Fibroblast of peridontal ligament (primary cell): Measurements from ENCODE around the gene AHRR.
"Not testable (repeated sequence)": the region's sequence is repeated elsewhere in the genome, so short reads cannot be mapped to it uniquely, and the experiment has no call there.

Source experiments
- DNase-seq: peaks from one replicate; pipeline ENCODE4 v3.0.0-alpha.2; 2010; ENCODE audit errors: extremely low read depth

AHRR gene

DNA sequence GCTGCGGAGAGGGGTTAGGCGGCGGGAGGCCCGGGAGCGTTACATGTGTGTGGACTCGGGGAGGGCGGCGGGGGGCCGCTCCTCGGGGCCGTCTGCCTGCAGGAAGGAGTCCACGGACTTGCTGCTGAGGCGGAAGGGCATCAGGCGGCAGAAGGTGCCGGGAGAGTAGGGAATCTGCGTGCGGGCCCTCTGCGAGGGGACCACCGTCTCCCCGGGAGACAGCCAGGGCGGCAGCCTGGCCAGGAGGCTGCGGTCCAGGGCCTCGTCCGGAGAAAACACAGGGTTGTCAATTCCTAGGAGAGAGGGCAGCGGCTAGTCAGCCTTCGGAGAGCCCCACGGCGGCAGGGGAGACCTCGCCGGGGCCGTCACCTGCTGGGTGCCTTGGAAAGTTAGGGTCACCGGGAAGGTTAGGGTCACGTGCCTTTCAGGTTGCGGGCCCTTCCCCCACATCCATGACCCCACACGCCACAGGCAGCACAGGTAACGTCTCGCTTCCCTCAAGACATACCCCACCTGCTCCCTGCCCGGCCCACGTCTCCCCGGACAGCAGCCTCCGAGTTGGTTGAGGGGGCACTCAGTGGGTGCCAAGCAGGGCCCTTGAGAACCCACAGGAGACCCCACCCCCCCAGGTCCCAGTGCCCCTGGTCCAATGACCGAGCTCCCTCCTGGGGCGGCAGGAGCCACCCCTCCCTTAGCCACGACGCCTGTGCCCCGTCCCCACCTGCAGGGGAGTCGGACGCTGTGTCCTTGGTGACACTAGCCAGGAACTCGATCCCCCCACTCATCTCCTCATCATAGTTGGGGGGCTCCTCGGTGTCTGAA lies 153.5 kb downstream of the AHRR start:
- no peak for DNase-seq

DNA sequence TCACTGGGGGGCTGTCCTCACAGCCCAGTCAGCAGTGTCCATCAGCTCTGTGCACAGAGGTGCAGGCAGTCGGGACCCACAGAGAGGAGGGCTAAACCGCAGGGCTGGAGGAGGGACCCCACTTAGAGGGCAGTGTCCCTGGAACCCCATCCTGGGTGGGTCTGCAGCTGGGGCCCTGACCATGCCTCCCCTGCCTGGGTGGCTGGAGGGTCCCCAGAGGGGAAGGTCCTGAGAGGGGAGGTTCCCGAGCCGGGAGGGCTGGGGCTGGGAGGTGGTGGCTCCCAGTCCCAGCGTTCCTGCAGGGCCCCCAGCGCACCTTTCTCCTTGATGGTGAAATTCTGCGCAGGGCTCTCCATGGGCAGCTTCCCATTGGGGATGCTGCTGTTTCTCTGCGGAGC lies 154.2 kb downstream of the AHRR start:
- no peak for DNase-seq

DNA sequence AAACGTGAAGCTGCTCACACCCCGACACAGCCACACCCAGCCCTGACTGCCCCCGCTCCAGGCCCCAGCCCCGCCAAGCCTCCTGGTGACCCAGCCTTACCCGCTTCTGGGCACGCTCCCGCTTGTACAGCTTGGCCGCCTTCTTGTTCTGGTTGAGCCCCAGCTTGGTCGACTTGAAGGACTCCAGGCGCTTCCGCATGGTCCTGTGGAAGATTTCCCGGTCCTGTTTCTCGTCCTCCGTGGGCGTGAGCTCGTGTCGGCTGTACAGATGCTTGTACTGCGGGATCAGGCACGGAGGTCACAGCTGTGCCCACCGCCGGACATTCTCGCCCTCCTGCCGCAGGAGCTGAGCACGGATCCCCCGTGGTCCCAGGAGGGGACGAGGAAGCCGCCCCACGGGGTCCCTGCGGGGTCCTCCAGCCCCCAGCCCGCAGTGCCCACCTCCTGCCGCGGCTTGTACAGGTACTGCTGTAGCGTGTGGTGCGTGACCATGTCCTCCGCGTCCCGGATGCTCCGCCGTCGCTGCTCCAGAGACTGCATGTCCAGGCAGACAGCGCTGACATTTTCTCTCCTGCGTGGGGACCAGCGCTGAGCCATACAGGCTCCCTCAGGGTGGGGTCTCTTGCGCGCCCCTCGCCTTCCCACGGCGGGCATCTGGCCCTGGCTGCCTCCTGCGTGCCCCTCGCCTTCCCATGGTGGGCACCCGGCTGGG lies 154.7 kb downstream of the AHRR start:
- DNase-seq, result no peak

DNA sequence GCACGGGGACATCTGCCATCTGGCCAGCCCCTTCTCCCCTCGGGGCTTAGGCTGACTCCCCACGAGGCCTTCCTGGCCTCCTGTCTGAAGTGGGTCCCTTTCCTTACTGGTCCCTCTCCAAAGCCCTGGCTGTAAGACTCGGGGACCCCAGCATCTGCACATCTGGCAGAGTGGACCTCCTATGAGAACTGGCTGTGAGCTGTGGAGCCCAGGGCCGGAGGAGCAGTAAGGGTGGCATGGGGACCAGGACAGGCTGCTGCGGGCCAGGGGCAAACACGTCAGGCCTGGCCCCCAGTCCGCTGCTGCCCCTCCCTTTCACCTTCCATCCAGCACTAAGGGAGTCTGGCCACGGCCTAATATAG lies 155.3 kb downstream of the AHRR start:
- no peak for DNase-seq

DNA sequence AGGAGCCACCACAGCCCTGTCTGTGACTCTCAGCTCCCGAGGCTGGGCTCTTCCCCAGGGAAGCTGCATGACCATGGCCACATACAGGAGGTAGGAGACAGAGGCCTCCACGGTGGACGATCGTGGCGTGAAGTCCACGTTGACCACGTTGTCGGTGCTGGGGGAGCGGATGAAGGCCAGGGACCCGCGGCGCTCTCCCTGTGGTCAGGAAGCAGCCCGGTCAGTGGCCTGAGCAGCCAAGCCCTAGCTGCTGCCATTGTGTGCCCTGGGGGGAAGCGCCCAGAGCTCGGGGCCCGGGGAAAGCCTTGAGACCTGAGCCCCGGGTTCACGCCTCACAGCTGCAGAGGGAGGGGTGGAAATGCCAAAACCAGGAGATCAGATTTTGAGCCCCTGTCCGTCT lies 155.7 kb downstream of the AHRR start:
- no peak for DNase-seq

DNA sequence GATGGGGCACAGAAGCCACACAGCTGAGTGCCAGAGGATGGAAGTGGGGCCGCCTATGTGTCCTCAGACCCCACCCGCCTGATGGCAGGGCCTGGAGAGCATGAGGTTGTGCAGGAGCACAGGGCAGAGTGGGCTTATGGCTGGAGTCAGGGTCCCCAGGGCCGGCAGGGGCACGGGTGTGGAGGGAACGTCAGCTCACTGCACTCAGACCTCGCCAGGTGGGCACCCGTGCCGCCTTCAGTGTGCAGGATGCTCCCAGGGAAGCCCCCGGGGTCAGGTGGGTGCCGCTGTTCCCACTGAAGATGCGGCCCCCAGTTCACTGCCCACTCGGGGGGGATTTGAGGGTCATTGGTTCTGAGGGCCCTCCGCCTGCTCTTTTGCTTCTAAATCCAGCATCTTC lies 156.4 kb downstream of the AHRR start:
- no peak for DNase-seq

DNA sequence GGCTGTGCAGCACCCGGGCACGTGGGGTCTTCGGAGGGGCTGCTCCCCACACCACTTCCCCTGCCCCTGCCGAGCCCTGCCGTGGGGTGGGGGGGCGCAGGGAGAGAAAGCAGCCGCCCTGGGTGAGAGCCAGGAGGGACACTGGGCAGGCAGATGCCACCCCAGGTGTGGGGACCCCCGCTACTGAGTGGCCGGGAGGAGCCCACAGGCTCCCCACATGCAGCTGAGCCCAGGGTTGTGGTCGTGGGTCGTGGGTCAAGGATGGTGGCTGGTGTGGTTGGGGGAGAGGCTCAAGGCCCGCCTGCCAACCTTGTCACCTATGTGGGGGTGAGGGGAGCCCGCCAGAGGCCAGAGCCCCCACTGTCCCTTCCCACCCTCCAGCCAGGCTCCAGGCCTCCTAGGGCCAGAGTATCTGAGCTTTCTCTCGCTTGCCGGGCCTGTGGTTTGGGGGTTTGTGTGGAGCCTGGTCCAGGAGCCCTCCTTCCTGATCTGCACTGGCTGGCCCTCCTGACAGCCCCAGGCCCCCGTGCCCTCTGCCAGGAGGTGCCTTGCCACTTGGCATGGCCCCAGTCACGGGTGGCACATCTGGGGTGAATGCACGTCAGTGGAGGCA lies 157.0 kb downstream of the AHRR start:
- no peak for DNase-seq

DNA sequence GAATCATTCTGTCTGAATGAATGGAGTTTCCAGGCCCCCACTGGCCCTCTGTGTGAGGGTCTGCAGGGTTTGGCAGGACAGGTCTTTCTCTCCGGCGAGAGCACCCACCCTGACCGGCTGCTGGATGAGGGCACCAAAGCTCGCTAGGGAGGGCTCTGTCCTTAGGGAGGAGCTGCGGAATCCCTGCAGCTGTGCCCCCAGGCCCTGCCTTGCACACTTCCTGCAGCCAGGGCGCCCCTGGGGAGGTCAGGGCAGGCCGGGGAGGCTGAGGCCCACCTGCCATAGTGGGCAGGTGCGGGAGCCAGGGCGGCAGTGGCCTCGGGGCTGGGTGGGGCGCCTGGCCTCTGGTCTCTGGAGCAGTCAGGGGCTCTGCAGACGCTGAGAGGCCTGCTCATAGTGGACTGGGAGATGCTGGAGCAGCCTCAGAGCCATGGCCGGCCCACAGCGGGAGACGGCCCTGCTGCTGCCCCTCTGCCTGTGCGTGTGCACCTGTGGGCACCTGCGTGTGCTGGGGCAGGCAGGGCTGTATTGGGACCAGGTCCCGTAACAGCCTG lies 157.5 kb downstream of the AHRR start:
- DNase-seq, result no peak

DNA sequence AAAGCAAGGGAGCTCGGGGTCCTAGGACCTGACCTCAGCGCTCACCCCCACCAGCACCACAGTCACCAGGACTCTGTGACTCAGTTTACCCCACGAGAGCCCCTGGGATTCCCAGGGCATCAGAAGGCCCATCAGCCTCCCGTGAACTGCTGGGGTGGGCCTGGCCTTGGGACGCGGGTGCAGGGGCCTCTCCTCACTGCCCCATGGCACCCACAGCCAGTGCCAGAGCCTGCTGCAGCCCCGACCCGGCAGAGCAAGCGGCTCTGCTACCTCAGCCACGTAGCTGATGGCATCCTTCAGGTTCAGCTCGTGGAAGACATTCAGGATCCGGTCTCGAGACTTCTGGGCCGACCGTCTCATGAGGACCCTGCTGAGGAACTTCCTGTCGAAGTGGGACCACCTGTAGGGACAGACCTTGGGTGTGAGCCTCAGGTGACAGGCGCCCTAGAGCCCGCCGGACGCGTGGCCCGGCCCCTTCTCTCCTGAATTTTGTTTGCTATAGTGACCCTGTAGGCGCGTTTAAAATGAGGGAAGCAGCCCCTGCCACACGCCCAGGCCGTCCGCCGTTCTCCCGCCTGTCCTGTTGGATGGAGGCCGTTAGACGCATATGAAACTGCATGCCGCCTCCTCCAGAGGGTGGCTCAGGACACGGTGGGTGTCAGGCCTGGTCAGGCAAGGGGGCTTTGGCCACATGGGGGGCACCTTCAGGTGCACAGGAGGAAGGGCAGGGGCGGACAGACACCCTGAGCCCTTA lies 158.2 kb downstream of the AHRR start:
- DNase-seq, result no peak

DNA sequence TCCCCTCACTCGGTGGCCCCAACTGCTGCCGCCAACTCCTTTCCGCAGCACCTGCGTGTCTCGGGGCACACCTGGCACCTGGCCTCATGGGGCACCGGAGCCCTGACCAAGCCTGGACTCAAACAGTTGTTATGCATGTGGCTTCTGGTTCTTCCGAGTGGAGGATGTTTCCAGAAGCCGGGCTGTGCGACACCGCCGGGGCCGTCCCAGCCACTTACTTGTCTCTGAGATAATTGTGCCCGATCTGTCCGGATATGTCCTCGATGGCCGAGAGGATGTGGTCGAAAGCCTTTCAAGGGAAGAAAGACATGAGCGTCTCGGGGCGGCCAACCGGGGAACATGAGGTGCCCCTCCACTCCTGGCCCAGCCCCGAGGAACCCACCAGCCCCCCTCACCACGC lies 159.8 kb downstream of the AHRR start:
- no peak for DNase-seq

DNA sequence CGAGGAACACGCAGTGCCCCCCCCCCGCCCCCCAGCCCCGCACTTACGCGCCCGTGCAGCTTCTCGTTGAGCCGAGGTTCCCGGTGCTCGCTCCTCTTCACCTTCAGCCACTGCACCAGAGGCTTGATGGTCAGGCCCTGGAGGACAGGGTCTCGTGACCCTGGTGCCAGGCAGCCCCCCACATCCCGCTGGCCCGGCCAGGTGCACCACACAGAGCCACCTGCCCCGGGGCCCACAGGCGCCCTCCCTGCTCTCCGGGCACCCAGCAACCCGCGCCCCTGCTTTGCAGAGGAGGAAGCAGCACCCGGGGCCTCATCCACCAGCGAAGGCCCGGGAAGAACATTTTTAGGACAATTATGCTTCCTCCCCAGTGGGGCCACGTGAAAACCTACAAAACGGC lies 160.5 kb downstream of the AHRR start:
- no peak for DNase-seq

DNA sequence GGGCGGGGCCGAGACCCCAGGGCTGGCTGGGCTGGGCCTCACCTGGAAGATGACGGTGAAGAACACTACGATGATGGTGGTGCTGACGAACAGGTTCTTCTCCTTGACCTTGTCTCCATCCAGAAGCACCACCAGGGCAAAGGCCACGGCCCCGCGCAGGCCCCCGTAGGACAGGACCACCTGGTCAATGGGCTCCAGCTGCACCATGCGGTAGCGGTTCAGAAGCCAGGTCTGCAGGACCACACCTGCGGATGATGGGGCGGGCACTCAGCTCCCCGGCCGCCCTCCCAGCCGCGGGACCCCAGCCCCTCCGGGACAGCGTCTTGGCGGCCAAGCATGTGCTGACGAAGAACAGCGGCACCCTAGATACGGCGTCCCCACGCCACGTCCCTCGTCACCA lies 161.0 kb downstream of the AHRR start:
- DNase-seq, result no peak

DNA sequence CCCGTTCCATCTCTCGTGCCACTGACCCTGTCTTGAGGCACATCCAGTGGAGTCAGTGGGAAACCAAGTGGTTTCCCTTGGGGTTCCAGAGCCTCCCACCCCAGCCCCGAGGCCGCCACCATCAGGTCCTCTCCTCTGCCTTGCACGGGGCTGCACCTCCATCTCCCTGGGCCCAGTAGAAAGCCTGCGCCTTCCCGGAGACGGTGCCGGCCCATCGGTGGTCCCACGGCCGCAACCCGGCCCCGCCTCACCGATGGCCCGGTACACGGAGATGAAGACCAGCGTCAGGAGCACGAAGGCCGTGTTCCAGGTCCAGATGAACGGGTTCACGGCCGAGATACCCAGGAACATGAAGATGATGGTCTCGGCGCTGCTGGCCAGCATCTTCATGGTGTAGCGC lies 161.5 kb downstream of the AHRR start:
- no peak for DNase-seq

DNA sequence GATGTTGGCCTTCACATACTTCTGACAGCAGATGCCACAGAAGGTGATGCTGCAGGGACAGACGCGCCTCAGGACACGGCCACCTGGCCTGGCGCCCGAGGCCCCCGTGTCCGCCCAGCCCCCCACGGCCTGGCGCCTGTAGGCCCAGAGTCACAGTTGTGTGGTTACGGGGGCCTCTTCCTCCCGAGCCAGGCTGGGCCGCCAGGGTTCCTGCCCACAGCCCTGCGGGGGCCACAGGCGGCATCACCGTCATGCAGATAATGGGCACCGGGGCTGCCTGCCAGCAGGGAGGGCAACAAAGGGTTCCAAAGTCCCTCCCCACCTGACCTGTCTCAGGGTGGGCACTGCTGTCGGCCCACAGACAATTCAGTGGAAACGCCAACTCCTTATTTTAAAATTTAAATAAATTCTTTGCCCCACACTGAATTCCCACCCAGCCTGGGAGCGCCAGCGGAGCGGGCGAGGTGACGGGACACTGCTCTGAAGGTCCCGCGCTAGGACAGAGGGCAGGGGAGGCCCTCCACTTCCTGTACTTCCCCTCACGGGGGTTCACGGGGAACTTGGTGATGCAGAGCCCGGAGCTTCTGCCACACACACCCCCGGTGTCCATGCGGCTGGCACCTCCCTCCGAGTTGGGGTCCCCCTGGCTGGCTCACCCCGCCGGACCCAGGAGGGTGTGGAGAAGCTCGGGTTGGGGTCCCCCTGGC lies 162.1 kb downstream of the AHRR start:
- DNase-seq, result no peak

DNA sequence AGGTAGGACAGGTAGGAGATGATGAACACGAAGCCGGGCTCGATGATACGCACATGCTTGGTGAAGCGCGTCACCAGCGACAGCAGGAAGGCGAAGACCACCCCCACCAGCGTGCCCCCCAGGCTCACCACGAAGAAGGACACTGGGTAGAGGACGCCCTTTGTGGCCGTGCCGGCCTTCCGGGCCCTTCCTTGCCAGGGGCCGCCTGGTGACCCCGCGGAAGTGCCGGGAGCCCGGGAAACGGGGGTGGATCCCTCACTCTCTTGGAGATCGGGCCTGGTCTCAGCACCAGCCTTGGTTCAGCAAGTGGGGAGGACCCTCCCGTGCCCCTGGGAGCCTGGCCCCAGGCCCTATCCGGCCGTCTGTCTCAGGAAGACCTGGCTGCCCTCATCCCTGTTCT lies 163.0 kb downstream of the AHRR start:
- no peak for DNase-seq

DNA sequence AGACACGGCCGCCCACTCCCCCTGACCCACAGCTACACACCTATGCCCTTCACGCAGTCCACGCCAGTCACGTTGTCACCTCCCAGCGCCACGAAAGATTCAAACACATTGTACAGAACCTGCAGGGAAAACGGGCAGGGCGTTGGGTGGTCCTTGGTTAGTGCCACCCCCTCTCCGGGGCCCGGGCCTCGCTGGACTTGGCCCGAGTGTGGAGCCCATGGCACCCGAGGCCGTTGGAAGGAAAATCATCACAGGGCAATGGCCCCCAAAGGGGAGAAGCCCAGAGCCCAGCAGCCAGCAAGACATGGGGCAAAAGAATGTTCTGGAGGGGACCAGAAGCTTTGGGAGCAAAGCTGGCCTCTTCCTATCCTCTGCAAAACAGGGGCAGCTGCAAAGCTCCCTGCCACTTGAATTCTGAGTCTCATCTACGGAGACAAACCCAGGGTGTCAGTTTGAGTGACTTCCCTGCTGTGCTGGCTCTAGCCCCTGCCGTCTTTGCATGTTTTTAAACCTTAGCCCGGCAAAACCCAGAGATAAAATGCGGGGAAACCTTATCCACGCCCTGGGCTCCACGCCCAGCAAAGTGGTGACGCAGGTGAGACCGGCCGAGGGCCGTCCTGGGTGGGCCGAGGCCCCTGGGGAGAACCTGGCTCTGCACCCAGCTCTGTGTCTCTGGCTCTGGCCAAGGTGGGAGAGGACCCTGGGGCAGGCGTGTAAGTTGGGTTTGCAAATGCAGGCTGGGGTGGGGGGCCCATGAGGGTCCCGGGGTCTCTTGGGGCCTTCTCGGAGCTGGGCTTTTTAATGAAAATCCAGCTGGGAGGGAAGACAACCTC lies 163.8 kb downstream of the AHRR start:
- DNase-seq, result no peak

DNA sequence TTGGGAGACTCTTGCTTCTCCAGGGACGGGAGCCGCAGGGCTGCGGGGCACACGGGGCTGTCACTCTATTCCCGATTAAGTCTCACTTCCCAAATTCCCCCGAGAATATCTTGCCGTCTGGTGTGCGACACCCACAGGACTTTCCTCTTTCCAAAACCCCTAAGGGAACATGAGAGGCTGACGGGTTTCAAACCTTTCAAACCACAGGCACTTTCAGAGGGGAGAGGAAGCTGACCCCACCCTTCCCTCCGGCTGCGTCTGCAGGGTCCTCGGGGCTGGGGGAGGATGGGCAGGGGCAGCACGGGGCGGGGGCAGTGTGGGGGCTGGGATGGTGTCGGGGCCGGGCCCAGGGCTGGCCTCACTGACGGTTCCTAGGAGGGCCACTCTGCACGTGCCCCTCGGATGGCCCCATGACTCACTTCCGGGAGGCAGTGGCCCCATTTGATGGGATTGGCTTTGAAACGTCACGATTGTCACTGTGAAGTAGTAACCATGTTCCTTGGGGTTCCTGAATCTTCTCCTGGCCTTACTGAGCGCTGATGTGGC lies 164.5 kb downstream of the AHRR start:
- no peak for DNase-seq

DNA sequence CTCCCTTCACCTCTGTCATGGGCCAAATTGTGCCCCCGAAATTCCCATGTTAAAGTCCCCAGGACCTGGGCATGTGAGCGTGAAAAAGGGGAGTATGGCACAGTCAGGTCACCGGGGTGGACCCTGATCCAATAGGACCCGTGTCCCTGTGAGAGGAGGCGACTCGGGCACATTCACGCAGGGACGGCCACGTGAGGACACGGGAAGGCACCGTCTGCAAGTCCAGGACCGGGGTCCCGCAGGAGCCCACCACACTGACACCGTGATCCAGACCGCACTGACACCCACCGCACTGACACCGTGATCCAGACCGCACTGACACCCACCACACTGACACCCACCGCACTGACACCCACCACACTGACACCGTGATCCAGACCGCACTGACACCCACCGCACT lies 165.1 kb downstream of the AHRR start:
- DNase-seq, result not testable (repeated sequence)
